HUES48 (cell line): ENCODE data around the gene PRPF6.
A peak's percentile ranks its signal among the peaks of the same experiment; 100 is the strongest.

ENCODE experiments used
- H3K27ac ChIP-seq: one replicate; pipeline ENCODE4 v1.7.0; 2013; ENCODE audit warnings: low read depth, low read length, inconsistent platforms
- H3K27me3 ChIP-seq: 2 replicates; pipeline ENCODE4 v1.6.1; 2013; ENCODE audit warnings: mild to moderate bottlenecking, low read length; ENCODE audit not compliant: control insufficient read depth, insufficient read depth
- H3K36me3 ChIP-seq: 2 replicates; pipeline ENCODE4 v1.6.1; 2013; ENCODE audit warnings: low read length; ENCODE audit not compliant: control insufficient read depth, insufficient read depth
- H3K4me1 ChIP-seq: 2 replicates; pipeline ENCODE4 v1.6.1; 2013; ENCODE audit warnings: mild to moderate bottlenecking, low read length; ENCODE audit not compliant: control insufficient read depth, insufficient read depth
- H3K4me3 ChIP-seq: 2 replicates; pipeline ENCODE4 v1.5.1; 2013; ENCODE audit warnings: mild to moderate bottlenecking, low read depth, low read length
- H3K9ac ChIP-seq: 2 replicates; pipeline ENCODE4 v1.6.1; 2013; ENCODE audit warnings: mild to moderate bottlenecking, low read depth, low read length, moderate library complexity
- H3K9me3 ChIP-seq: 2 replicates; pipeline ENCODE4 v1.6.1; 2013; ENCODE audit warnings: low read length; ENCODE audit not compliant: control insufficient read depth, insufficient read depth

Gene PRPF6

GRCh38 chr20:63946986-63947637, 33.8 kb upstream of the PRPF6 start:
- no peaks in the 10 kb centered on the region for H3K9me3 ChIP-seq
- H3K4me1 ChIP-seq: peaks cover 22% of the 10 kb centered on the region
- H3K9ac ChIP-seq: no peak overlapping the region
- no peak overlapping the region for H3K27ac ChIP-seq
- no peak overlapping the region for H3K4me3 ChIP-seq
- H3K36me3 ChIP-seq: peaks cover 41% of the 10 kb centered on the region
- H3K27me3 ChIP-seq: no peaks in the 10 kb centered on the region

DNA sequence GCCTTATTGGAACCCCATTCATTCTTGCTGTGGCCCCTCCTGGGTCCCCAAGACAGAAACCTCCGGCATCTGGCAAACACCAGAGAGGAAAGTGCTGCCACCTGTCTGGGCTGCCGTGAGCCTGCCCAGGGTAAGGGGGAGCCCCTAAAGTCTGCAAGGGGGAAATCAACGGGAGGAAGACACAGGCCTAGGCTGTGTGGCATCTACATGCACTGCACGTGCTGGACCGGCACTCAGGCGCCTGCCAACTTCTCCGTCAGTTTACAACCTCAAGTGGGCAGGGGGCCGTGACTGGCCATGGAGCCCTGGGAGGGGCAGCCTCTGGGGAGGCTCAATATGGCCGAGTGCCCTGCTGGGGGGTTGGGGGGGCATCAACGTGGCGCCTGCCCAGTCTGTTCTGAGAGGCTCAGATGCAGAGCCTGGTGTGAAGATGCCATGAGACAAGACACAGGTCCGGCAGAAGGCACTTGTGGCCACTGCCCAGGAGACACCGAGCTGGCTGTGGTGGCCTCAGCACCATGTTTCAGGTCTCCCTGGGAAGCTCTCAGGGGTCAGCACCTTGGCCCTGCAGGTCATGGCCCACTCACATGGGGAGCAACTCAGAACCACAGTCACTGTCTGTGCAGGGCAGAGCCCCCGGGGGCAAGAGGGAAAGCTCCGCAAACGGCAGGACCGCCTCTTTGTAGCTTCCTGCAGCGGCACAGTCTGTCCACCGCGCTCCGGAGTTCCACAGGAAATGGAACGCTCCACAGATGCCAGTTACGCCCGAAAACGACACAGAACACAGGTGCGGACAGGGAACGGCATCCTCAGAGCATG, 33.1 kb upstream of the PRPF6 start:
- Histone ChIP-seq H3K9me3 (no peaks in the 10 kb centered on the region), H3K9ac (no peak overlapping the region), H3K4me3 (no peak overlapping the region), H3K4me1 (peaks cover 16% of the 10 kb centered on the region), H3K27ac (no peak overlapping the region), H3K36me3 (peaks cover 38% of the 10 kb centered on the region), H3K27me3 (no peaks in the 10 kb centered on the region)

DNA sequence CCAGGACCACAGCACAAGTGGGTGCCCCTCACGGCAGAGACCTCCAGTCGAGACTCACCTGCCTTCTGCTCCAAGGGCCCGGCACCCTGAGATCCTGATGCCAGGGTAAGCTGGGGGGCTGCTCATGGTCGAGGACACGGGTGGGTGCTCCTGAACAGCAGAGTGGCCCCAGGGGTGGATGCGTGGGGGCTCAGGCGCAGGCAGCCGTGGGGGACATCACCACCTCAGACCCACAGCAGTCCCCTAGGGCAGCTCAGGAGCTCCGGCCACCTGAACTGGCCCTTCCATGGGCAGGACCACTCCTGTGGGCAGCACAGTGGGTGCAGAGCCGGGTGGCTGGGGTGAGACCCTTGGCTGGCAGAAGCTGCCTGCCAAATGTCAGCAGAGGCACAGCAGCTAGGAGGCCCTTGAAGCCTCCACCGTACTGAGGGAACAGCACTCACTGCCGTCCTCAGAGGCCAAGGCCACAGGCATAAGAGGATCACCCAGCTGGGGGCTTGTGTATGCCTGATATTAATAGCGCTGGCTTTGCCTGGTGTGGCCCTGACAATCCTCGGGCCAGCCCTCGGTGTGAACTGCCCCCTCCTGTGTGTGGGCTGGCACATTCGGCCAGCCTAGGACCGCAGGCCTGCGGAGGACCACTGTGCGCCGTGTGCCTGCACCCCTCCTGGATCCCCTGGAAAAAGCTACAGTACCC, 30.1 kb upstream of the PRPF6 start:
- Histone ChIP-seq H3K9ac (no peak overlapping the region), H3K27ac (no peak overlapping the region), H3K4me1 (peaks cover 15% of the 10 kb centered on the region)

GRCh38 chr20:63951398-63952209, 29.3 kb upstream of the PRPF6 start:
- no peak overlapping the region for H3K9ac ChIP-seq
- H3K4me3 ChIP-seq: no peak overlapping the region
- H3K36me3 ChIP-seq: peaks cover 11% of the 10 kb centered on the region; the same call in 1 of the 2 replicates
- no peaks in the 10 kb centered on the region for H3K9me3 ChIP-seq
- H3K4me1 ChIP-seq: peaks cover 15% of the 10 kb centered on the region
- H3K27me3 ChIP-seq: no peaks in the 10 kb centered on the region
- H3K27ac ChIP-seq: no peak overlapping the region

More for the DNA sequence above, 30.1 kb upstream of the PRPF6 start:
- Histone ChIP-seq H3K36me3 (peaks cover 15% of the 10 kb centered on the region; the same call in 1 of the 2 replicates), H3K4me3 (no peak overlapping the region), H3K9me3 (no peaks in the 10 kb centered on the region), H3K27me3 (no peaks in the 10 kb centered on the region)

GRCh38 chr20:63952210-63952535, 28.8 kb upstream of the PRPF6 start:
- Histone ChIP-seq H3K36me3 (peaks cover 11% of the 10 kb centered on the region; the same call in 1 of the 2 replicates), H3K27me3 (no peaks in the 10 kb centered on the region), H3K4me3 (no peak overlapping the region), H3K9me3 (no peaks in the 10 kb centered on the region), H3K9ac (no peak overlapping the region), H3K4me1 (peaks cover 15% of the 10 kb centered on the region), H3K27ac (no peak overlapping the region)

DNA sequence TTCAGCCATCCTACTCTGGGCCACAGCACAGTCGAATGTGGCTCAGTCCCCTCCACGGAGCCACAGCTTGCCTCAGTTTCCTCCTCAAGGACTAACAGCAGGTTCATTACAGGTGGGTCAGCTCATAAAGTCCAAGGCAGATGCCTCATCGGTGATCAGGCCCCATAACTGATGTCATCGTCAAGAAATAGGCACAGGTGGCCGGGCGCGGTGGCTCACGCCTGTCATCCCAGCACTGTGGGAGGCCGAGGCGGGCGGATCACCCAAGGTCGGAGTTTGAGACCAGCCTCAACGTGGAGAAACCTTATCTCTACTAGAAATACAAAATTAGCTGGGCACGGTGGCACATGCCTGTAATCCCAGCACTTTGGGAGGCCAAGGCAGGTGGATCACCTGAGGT, 28.2 kb upstream of the PRPF6 start:
- Histone ChIP-seq H3K27me3 (no peaks in the 10 kb centered on the region), H3K27ac (no peak overlapping the region), H3K9me3 (no peaks in the 10 kb centered on the region), H3K4me1 (peaks cover 15% of the 10 kb centered on the region), H3K36me3 (peaks cover 11% of the 10 kb centered on the region; the same call in 1 of the 2 replicates), H3K9ac (no peak overlapping the region), H3K4me3 (no peak overlapping the region)

GRCh38 chr20:63953764-63954429, 27.0 kb upstream of the PRPF6 start:
- Histone ChIP-seq H3K27ac (no peak overlapping the region), H3K4me3 (no peak overlapping the region), H3K9me3 (no peaks in the 10 kb centered on the region), H3K36me3 (peaks cover 11% of the 10 kb centered on the region; the same call in 1 of the 2 replicates), H3K27me3 (no peaks in the 10 kb centered on the region), H3K4me1 (peaks cover 21% of the 10 kb centered on the region), H3K9ac (no peak overlapping the region)

DNA sequence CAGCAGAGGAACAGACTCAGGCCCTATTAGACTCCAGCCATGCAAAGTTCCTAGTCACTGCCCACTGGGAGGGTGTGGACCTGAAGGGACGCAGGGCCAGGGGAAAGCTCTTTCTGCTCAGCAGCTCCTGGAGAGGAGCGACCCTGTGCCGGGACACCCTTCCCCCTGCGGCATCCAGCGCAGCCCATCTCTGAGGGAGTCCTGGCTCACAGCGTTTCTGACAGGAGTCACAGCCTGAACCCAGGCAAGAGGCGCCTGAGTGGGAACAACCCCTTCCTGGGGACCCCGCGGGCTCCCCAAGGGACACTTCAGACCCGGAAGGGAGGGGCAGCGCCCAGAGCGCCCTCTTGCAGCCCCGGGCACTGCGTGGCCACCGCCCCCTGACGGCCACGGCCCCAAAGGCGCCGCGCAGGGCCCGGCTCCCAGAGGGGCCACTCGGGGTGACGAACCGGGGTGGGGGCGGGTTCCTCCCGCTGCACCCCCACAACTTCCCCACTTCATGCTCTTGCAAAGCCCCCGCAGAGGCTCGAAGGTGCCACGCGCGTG, 25.6 kb upstream of the PRPF6 start:
- peak overlapping the region; percentile 83 for H3K27ac ChIP-seq
- H3K4me1 ChIP-seq: peaks cover 17% of the 10 kb centered on the region; the same call in 1 of the 2 replicates

GRCh38 chr20:63955827-63956663, 24.9 kb upstream of the PRPF6 start, which contains the start of gene UCKL1:
TSS of gene UCKL1 (minus strand) at chr20:63956416. CDS start at chr20:63956372, 44 bp downstream.
- peak within 1 kb of the TSS; percentile 93 for H3K27ac ChIP-seq
- peaks cover 17% of the 10 kb centered on the region; the same call in 1 of the 2 replicates for H3K4me1 ChIP-seq
- H3K9ac ChIP-seq: peak within 1 kb of the TSS; percentile 88
- no peaks in the 10 kb centered on the region for H3K27me3 ChIP-seq
- H3K36me3 ChIP-seq: peaks cover 19% of the 10 kb centered on the region
- H3K4me3 ChIP-seq: peak within 1 kb of the TSS; percentile 96
- H3K9me3 ChIP-seq: no peaks in the 10 kb centered on the region

More for the DNA sequence above, 25.6 kb upstream of the PRPF6 start:
- H3K36me3 ChIP-seq: peaks cover 20% of the 10 kb centered on the region
- no peaks in the 10 kb centered on the region for H3K27me3 ChIP-seq
- peak overlapping the region; percentile 96 for H3K4me3 ChIP-seq
- peak overlapping the region; percentile 88; the same call in 1 of the 2 replicates for H3K9ac ChIP-seq
- no peaks in the 10 kb centered on the region for H3K9me3 ChIP-seq
